ENCODE measurements around the gene TXNDC17.

TXNDC17 gene

DNA sequence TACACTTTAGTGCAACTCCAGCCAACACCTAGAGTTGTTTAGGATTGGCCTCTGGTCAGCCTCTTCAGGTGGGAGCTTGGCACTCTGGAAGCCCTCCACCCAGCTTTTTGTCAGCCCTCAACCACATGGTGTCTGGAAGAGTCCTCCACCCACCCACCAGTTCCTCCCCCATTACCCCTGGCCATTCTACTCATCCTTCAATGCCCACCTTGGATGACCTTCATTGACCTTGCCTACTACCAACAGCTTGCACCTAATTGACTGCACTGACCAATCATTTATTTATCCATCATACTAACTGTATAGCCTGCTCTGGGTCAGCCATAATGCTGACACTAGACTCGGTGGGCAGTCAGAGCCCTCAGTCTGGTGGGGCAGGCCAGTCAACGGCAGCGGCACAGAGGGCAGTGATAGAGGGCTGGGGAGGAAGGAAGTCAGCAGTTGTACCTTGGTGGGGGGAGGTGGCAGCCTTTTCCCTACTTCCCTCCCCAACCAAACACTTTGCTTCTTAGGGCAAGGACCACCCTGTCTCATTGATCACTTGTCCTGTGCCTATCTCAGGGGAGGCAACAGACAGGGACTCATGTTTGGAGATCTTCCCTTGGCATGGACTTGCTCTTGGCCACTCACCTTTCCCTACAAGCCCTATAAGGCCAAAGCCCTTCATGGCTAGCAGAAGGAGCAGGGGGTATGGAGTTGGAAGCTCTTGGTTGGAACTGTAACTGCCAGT is 43.0 kb downstream of the TXNDC17 start:
- DNase-seq (ENCODE audit: low read depth, low spot score) = no peak
- TF ChIP-seq, protein P1, sequence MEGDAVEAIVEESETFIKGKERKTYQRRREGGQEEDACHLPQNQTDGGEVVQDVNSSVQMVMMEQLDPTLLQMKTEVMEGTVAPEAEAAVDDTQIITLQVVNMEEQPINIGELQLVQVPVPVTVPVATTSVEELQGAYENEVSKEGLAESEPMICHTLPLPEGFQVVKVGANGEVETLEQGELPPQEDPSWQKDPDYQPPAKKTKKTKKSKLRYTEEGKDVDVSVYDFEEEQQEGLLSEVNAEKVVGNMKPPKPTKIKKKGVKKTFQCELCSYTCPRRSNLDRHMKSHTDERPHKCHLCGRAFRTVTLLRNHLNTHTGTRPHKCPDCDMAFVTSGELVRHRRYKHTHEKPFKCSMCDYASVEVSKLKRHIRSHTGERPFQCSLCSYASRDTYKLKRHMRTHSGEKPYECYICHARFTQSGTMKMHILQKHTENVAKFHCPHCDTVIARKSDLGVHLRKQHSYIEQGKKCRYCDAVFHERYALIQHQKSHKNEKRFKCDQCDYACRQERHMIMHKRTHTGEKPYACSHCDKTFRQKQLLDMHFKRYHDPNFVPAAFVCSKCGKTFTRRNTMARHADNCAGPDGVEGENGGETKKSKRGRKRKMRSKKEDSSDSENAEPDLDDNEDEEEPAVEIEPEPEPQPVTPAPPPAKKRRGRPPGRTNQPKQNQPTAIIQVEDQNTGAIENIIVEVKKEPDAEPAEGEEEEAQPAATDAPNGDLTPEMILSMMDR (IDR thresholded peaks at IDR 0.05; ENCODE audit: insufficient read depth, low read length, missing control alignments) = no peak
- ChIA-PET POLR2A (no interaction called here), CTCF (interaction anchor here (2.8 to 3.9 kb wide), 2 partner anchors 17 to 159 kb away, joined by 14 to 22 read pairs; no protein-coding TSS in a partner anchor)
- no peak overlapping the region for H3K4me3 ChIP-seq (ENCODE audit: low read depth, low read length)

DNA sequence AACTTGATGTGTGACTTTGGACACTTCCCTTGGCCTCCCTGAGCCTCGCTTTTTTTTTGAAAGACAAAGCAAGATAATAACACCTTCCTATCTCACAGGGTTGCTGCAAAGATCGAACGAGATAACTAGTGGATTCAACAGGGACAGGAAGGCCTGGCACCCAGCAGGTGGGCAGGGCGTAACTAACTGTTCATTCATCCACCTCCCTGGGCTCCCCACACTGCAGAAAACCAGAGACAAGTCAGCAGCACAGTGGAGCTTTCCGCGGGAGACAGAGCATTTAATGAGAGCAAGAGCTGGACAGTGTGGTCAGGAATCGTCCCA is 43.6 kb downstream of the TXNDC17 start:
- CTCF ChIA-PET = interaction anchor here (3.9 kb wide), 1 partner anchor 18 kb away, joined by 22 read pairs; no protein-coding TSS in a partner anchor
- TF ChIP-seq, protein P1 (IDR thresholded peaks at IDR 0.05; ENCODE audit: insufficient read depth, low read length, missing control alignments) = no peak
- DNase-seq (ENCODE audit: low read depth, low spot score) = no peak
- POLR2A ChIA-PET = no interaction called here
- no peak overlapping the region for H3K4me3 ChIP-seq (ENCODE audit: low read depth, low read length)

DNA sequence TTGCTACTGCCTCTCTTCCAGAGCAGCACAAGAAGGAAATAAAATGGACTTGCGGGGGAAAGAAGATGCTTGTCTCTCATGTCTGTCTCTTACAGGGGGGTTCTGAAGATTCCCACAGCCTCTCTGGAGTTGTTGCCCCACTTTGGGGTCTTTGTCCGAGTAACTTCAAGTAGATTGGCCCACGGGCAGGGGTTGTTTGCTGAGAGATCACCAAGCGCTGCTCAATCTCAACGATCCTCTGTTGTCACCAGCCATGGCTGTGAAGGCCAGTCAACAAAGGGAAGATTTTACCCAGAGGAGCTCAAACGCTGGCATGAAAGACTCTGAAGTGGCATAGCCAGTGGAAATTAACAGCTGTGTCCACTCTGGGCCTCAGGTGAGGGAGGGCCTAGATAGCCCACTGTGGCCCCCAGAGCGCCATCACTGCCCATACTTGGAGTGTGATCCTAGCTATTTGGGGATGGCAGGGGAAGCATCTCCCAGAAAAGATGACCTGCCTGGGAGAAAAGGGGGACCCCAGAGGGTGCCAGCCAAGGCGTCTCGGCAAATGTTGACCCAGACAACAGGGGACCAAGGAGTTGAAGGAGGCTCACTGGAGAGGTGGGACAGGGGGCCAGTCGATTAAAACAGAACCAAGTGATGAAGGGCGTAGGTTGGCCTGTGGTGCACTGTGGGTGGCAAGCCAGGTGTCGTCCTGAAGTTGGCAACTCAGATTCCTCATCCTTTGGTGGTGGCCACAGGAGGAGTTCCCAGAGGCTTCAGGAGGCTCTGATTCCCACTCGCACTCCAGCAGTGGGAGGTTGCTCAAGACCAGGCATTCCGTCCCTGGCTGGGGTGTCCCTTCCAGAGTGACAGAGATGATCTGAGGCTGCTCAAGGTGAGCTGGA is 44.3 kb downstream of the TXNDC17 start:
- TF ChIP-seq, protein P1 (IDR thresholded peaks at IDR 0.05; ENCODE audit: insufficient read depth, low read length, missing control alignments) = no peak
- no peak overlapping the region for H3K4me3 ChIP-seq (ENCODE audit: low read depth, low read length)
- CTCF ChIA-PET = interaction anchor here (0.7 to 3.9 kb wide), 3 partner anchors 17 to 158 kb away, joined by 3 to 22 read pairs (median 3); no protein-coding TSS in a partner anchor
- DNase-seq (ENCODE audit: low read depth, low spot score) = no peak
- POLR2A ChIA-PET = no interaction called here

DNA sequence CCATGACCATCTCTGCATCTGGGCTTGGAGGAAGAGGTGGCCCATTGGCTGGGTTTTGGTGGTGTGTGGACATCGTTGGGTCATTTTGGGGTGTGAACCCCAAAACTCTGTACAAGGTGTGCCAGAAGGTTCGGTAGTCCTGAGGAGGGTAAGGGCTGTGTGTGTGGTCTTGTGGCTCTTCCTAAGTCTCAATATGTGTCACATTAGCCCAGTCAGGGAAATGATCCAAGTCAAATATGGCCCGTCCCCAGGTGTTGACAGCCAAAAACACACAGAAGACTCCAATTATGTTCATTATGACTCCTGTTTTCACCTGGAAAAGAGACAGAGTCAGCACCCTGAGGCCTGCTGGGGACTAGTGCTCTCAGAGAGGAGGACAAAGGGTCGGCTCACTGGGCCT is 45.2 kb downstream of the TXNDC17 start:
- H3K4me3 ChIP-seq (ENCODE audit: low read depth, low read length) = no peak overlapping the region
- DNase-seq (ENCODE audit: low read depth, low spot score) = no peak
- ChIA-PET POLR2A (no interaction called here), CTCF (interaction anchor here (1.1 kb wide), 2 partner anchors 16 to 19 kb away, joined by 3 read pairs; no protein-coding TSS in a partner anchor)
- TF ChIP-seq, protein P1 (IDR thresholded peaks at IDR 0.05; ENCODE audit: insufficient read depth, low read length, missing control alignments) = no peak

GRCh38 chr17:6688944-6689343 is 48.1 kb downstream of the TXNDC17 start:
- ChIA-PET POLR2A (no interaction called here), CTCF (no interaction called here)
- H3K4me3 ChIP-seq (ENCODE audit: low read depth, low read length) = no peak overlapping the region
- TF ChIP-seq, protein P1 (IDR thresholded peaks at IDR 0.05; ENCODE audit: insufficient read depth, low read length, missing control alignments) = no peak
- DNase-seq (ENCODE audit: low read depth, low spot score) = no peak

- DNase-seq (ENCODE audit: low read depth, low spot score) = no peak
- TF ChIP-seq, protein P1 (IDR thresholded peaks at IDR 0.05; ENCODE audit: insufficient read depth, low read length, missing control alignments) = no peak
- H3K4me3 ChIP-seq (ENCODE audit: low read depth, low read length) = no peak overlapping the region
- ChIA-PET POLR2A (no interaction called here), CTCF (no interaction called here)
Observed at GRCh38 chr17:6690641-6691040, 49.8 kb downstream of the TXNDC17 start.
